HepG2 (cell line): ENCODE data around the gene ELOVL2. TPM values are rescaled to one million over a fixed set of nuclear protein-coding genes. Genes with fewer than 3 reads are reported as not detected.

Experiments used
- EEA1 ChIP-seq: sonication (generic); formaldehyde crosslinking; IDR thresholded peaks from 2 replicates; pipeline ENCODE4 v1.5.1; 2020; ENCODE audit warnings: mild to moderate bottlenecking, missing genetic modification reagents, borderline replicate concordance
- GABPB1 ChIP-seq: IDR thresholded peaks from 2 replicates; pipeline ENCODE4 v1.6.1; 2016; ENCODE audit warnings: mild to moderate bottlenecking, missing genetic modification reagents, moderate library complexity, missing compliant biosample characterization
- GPBP1L1 ChIP-seq: sonication (generic); formaldehyde crosslinking; IDR thresholded peaks from 2 replicates; pipeline ENCODE4 v1.5.0; 2020; ENCODE audit warnings: mild to moderate bottlenecking, missing genetic modification reagents
- KDM3A ChIP-seq: IDR thresholded peaks from 2 replicates; pipeline ENCODE4 v1.6.1; 2018; ENCODE audit warnings: low read depth, missing compliant biosample characterization
- MEIS1 ChIP-seq: sonication (generic); formaldehyde crosslinking; IDR thresholded peaks from 2 replicates; pipeline ENCODE4 v1.9.0; 2021; ENCODE audit warnings: mild to moderate bottlenecking, missing genetic modification reagents, moderate library complexity, borderline replicate concordance
- NR2C2 ChIP-seq: sonication (generic); formaldehyde crosslinking; IDR thresholded peaks from 2 replicates; pipeline ENCODE4 v1.4.0; 2020; ENCODE audit warnings: missing genetic modification reagents, mild to moderate bottlenecking, moderate library complexity, borderline replicate concordance
- NR2F1 ChIP-seq, 2 experiments: fragments of 450-650 bp in 1 of 2; formaldehyde crosslinking in 1 of 2; IDR thresholded peaks; 2 replicates each; pipeline versions ENCODE4 v1.5.0 to v1.6.1; 2016 to 2020; ENCODE audit warnings: mild to moderate bottlenecking in 1 of 2, missing compliant biosample characterization in 1 of 2, missing genetic modification reagents in 1 of 2, moderate library complexity in 1 of 2
- PHF8 ChIP-seq: sonication (generic); formaldehyde crosslinking; IDR thresholded peaks from 2 replicates; pipeline ENCODE4 v1.5.0; 2020; ENCODE audit warnings: missing genetic modification reagents
- PTBP1 ChIP-seq: fragments of 200-400 bp; formaldehyde crosslinking; IDR thresholded peaks from 2 replicates; pipeline ENCODE4 v1.6.1; 2018; ENCODE audit warnings: low read length, low read depth; ENCODE audit not compliant: poor library complexity, severe bottlenecking
- RBFOX2 ChIP-seq: fragments of 200-400 bp; formaldehyde crosslinking; IDR thresholded peaks from 2 replicates; pipeline ENCODE4 v1.6.1; 2017; ENCODE audit warnings: low read depth, mild to moderate bottlenecking, low read length
- ZBTB33 ChIP-seq: sonication (generic); formaldehyde crosslinking; IDR thresholded peaks from 2 replicates; pipeline ENCODE4 v1.4.0; 2020; ENCODE audit warnings: missing genetic modification reagents
- ZMAT5 ChIP-seq: sonication (generic); formaldehyde crosslinking; IDR thresholded peaks from 2 replicates; pipeline ENCODE4 v1.5.0; 2020; ENCODE audit warnings: mild to moderate bottlenecking, low read depth, missing genetic modification reagents, borderline replicate concordance
- ZNF143 ChIP-seq: sonication (generic); formaldehyde crosslinking; IDR thresholded peaks from 2 replicates; pipeline ENCODE4 v1.4.0; 2020; ENCODE audit warnings: missing genetic modification reagents
- ZNF282 ChIP-seq: fragments of 450-650 bp; IDR thresholded peaks from 2 replicates; pipeline ENCODE4 v1.6.1; 2018; ENCODE audit not compliant: partially characterized antibody
- ZNF569 ChIP-seq: sonication (generic); formaldehyde crosslinking; IDR thresholded peaks from 2 replicates; pipeline ENCODE4 v1.5.0; 2020; ENCODE audit warnings: mild to moderate bottlenecking, missing genetic modification reagents, moderate library complexity, borderline replicate concordance
- ZNF670 ChIP-seq: sonication (generic); formaldehyde crosslinking; IDR thresholded peaks from 2 replicates; pipeline ENCODE4 v1.8.0; 2022; ENCODE audit warnings: mild to moderate bottlenecking, missing genetic modification reagents, borderline replicate concordance
- ZSCAN29 ChIP-seq: sonication (generic); formaldehyde crosslinking; conservative IDR thresholded peaks from 2 replicates; pipeline ENCODE4 v1.4.0; 2020; ENCODE audit warnings: mild to moderate bottlenecking, missing genetic modification reagents
- polyA plus RNA-seq, 8 experiments: library from polyadenylated mRNA; depleted of rRNA in 3 of 8; stranded (reverse) in 7 of 8; unstranded in 1 of 8; fragments of >200 nt; fragmentation: Illumina TruSeq in 4 of 8; extraction: Trizol in 4 of 8; gene quantifications; 2 replicates each; pipeline versions ENCODE4 v1.2.1 to v1.2.3, GENCODE V29; 2011 to 2016; ENCODE audit warnings: low read depth in 4 of 8, missing spikeins in 1 of 8, mixed read lengths in 1 of 8; ENCODE audit not compliant: insufficient read depth in 1 of 8
- total RNA-seq, 5 experiments: library from RNA; depleted of rRNA; stranded (reverse); fragments of >200 nt; fragmentation: Illumina TruSeq; extraction: Trizol; gene quantifications; 2 replicates each; pipeline ENCODE4 v1.2.3, GENCODE V29; 2016; ENCODE audit warnings: low read depth in 1 of 5
- TF ChIP-seq, protein P1 (sequence below): sonication (generic); formaldehyde crosslinking; IDR thresholded peaks from 2 replicates; pipeline ENCODE4 v1.4.0; 2020; ENCODE audit warnings: mild to moderate bottlenecking, missing genetic modification reagents
- TF ChIP-seq, protein P2 (sequence below): sonication (generic); formaldehyde crosslinking; IDR thresholded peaks from 2 replicates; pipeline ENCODE4 v1.4.0; 2020; ENCODE audit warnings: low read depth, mild to moderate bottlenecking, missing genetic modification reagents
- TF ChIP-seq, protein P3 (sequence below): sonication (generic); formaldehyde crosslinking; IDR thresholded peaks from 2 replicates; pipeline ENCODE4 v1.9.0; 2022; ENCODE audit warnings: missing genetic modification reagents, mild to moderate bottlenecking, borderline replicate concordance

ELOVL2 gene
- total and polyA plus RNA-seq, 2 of the 13 experiments (the other 11 are each of a cell fraction or from before 2014, with no cell fraction given) = 43.6 to 65.4 TPM

DNA sequence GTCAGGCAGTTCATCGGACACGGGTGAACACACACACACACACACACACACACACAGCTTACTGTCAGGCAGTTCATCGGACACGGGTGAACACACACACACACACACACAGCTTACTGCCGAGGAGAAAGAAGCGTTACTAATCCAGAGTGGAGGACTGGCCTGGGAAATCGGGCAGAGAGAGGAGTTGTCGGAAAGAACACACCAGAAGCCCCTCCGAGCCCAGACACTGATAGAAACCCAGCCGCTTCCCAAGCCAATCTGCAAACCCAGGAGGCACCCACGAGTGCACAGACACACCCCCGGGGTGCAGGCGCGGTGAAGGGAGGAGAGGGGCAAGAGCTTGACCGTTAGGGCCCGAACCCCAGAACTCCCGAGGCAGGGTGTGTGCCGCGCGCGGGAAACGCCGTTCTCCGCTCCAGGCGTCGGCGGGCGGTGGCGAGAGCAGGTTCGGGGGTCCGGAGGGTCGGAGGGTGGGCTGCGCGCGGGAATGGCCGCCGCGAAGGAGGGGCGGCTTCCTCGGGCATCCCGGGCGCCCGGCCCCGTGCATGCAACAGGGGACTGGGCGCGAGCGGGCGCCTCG lies 636 bp downstream of the ELOVL2 start (continued):
- TF ChIP-seq KDM3A (CRISPR knock-in tag) = no peak
- no peak for TF ChIP-seq NR2F1 (CRISPR knock-in tag; IDR thresholded peaks at IDR 0.05)
- no peak for TF ChIP-seq PTBP1
- TF ChIP-seq GABPB1 (CRISPR knock-in tag) = peak; percentile 63; the same call in 1 of the 2 replicates
- TF ChIP-seq ZSCAN29 = no peak
- TF ChIP-seq PHF8 (CRISPR knock-in tag) = peak; percentile 49; the same call in 1 of the 2 replicates
- TF ChIP-seq, protein P1, sequence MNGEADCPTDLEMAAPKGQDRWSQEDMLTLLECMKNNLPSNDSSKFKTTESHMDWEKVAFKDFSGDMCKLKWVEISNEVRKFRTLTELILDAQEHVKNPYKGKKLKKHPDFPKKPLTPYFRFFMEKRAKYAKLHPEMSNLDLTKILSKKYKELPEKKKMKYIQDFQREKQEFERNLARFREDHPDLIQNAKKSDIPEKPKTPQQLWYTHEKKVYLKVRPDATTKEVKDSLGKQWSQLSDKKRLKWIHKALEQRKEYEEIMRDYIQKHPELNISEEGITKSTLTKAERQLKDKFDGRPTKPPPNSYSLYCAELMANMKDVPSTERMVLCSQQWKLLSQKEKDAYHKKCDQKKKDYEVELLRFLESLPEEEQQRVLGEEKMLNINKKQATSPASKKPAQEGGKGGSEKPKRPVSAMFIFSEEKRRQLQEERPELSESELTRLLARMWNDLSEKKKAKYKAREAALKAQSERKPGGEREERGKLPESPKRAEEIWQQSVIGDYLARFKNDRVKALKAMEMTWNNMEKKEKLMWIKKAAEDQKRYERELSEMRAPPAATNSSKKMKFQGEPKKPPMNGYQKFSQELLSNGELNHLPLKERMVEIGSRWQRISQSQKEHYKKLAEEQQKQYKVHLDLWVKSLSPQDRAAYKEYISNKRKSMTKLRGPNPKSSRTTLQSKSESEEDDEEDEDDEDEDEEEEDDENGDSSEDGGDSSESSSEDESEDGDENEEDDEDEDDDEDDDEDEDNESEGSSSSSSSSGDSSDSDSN (CRISPR knock-in tag) = peak; percentile 73
- TF ChIP-seq NR2C2 (CRISPR knock-in tag) = no peak
- TF ChIP-seq ZNF569 (CRISPR knock-in tag) = no peak
- TF ChIP-seq GPBP1L1 (CRISPR knock-in tag) = no peak
- TF ChIP-seq, protein P2, sequence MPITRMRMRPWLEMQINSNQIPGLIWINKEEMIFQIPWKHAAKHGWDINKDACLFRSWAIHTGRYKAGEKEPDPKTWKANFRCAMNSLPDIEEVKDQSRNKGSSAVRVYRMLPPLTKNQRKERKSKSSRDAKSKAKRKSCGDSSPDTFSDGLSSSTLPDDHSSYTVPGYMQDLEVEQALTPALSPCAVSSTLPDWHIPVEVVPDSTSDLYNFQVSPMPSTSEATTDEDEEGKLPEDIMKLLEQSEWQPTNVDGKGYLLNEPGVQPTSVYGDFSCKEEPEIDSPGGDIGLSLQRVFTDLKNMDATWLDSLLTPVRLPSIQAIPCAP (CRISPR knock-in tag) = 0 out of 2 replicates have a peak, but pooled peaks have one; percentile 22
- no peak for TF ChIP-seq ZBTB33 (CRISPR knock-in tag)
- peak; percentile 28; the same call in 1 of the 2 replicates for TF ChIP-seq EEA1 (CRISPR knock-in tag)
- TF ChIP-seq ZNF143 (CRISPR knock-in tag) = no peak
- no peak for TF ChIP-seq ZMAT5 (CRISPR knock-in tag)
- 0 out of 2 replicates have a peak, but pooled peaks have one; percentile 26 for TF ChIP-seq MEIS1 (CRISPR knock-in tag)
- no peak for TF ChIP-seq ZNF282
- TF ChIP-seq ZNF670 = 0 out of 2 replicates have a peak, but pooled peaks have one; percentile 40
- TF ChIP-seq RBFOX2 = peak; percentile 64
- TF ChIP-seq, protein P3, sequence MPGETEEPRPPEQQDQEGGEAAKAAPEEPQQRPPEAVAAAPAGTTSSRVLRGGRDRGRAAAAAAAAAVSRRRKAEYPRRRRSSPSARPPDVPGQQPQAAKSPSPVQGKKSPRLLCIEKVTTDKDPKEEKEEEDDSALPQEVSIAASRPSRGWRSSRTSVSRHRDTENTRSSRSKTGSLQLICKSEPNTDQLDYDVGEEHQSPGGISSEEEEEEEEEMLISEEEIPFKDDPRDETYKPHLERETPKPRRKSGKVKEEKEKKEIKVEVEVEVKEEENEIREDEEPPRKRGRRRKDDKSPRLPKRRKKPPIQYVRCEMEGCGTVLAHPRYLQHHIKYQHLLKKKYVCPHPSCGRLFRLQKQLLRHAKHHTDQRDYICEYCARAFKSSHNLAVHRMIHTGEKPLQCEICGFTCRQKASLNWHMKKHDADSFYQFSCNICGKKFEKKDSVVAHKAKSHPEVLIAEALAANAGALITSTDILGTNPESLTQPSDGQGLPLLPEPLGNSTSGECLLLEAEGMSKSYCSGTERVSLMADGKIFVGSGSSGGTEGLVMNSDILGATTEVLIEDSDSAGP = no peak; the same call in 1 of the 2 replicates
